ENCODE measurements around the gene APCDD1L. TPM values are rescaled to one million over a fixed set of nuclear protein-coding genes. Genes with fewer than 3 reads are reported as not detected.
"Not testable (repeated sequence)": the region's sequence is repeated elsewhere in the genome, so short reads cannot be mapped to it uniquely, and the experiment has no call there.

APCDD1L gene
- total RNA-seq, 2 experiments from 2014 or later = not detected

GRCh38 chr20:58514321-58515232, 622 bp downstream of the APCDD1L start:
- DNase-seq = no peak
- ChIA-PET POLR2A (no interaction called here), CTCF (no interaction called here)
- Mint-ChIP-seq H3K4me1 (no peaks in the 10 kb centered on the region), H3K4me3 (no peak overlapping the region), H3K27me3 (peaks cover 29% of the 10 kb centered on the region), H3K9me3 (no peaks in the 10 kb centered on the region), H3K27ac (no peak overlapping the region), H3K36me3 (ENCODE audit: low read depth) (no peaks in the 10 kb centered on the region)

DNA sequence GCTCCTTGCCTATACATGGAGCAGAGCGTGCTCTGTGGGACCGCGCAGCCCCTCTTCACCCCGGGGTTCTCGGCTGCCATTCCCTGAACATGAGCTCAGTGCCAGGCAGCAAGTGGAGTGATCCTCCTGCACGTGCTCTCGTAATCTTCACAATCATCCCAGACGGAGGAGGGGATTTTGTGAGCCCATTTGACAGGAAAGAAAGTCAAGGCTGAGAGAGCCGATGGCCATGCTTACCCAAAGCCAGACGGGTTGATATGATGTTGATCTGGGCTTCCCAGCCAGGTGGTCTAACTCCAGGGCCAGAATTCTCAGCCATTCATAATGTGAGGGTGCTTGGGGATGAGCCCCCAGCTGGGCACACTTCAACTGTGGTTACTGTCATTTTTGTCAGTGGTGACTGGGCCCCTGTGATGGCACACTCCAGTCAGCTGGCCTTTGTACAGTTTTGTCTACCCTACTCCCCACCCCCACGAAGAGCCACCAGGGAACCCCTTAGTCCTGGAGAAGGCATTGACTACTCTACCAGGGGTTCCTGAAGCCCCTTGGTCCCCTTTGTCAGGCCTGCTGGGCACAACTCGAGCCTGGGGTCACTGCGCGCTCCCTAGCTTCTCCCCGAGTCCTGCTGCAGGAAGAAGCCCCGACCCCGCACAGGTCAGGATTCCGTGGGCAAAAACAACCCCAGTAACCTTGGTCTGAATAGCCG, 1.5 kb downstream of the APCDD1L start:
- H3K4me3 Mint-ChIP-seq = no peak overlapping the region
- ChIA-PET POLR2A (no interaction called here), CTCF (no interaction called here)

DNA sequence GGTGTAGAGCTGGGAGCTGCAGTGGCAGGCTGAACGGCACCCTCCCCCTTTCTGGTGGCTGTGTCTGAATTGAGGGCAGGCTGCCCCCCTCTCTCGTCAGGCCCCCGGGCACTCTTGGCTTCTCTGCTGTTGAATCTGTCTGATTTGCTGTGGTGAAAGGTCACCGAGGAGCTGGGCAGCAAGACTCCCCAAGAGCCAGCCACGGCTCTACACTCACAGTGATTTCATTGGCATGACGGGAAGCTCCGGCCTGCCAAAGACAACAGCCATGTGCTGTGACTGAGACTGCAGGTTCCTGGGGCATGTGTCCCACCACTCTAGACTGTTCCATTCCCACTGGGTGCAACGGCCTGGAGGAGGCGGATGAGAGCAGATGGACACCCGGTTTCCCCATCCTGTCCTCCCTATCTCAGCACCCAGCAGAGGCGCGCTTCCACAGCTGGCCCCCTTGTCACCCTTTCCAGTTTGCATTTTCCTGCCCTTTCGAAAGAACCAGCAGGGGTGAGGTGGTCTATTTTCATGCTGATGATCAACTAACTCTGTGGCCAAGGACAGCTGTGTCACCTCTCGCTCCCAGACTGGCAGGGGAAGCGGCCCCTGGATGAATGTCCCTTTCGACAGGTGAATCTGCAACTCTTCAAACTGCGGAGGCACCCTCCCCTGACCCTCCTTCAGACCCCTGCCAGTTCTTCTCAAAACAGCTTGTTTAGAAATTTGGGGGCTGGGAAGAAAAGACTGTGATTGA, 2.2 kb downstream of the APCDD1L start:
- Mint-ChIP-seq H3K27ac (no peak overlapping the region), H3K27me3 (peaks cover 29% of the 10 kb centered on the region), H3K9me3 (no peaks in the 10 kb centered on the region), H3K4me1 (no peaks in the 10 kb centered on the region), H3K4me3 (no peak overlapping the region), H3K36me3 (ENCODE audit: low read depth) (no peaks in the 10 kb centered on the region)
- DNase-seq = no peak
- POLR2A ChIA-PET = no interaction called here
- CTCF ChIA-PET = no interaction called here

More for the DNA sequence above, 1.5 kb downstream of the APCDD1L start:
- no peaks in the 10 kb centered on the region for H3K9me3 Mint-ChIP-seq
- peaks cover 29% of the 10 kb centered on the region for H3K27me3 Mint-ChIP-seq
- no peaks in the 10 kb centered on the region for H3K36me3 Mint-ChIP-seq (ENCODE audit: low read depth)
- H3K27ac Mint-ChIP-seq = no peak overlapping the region
- no peak for DNase-seq
- no peaks in the 10 kb centered on the region for H3K4me1 Mint-ChIP-seq

DNA sequence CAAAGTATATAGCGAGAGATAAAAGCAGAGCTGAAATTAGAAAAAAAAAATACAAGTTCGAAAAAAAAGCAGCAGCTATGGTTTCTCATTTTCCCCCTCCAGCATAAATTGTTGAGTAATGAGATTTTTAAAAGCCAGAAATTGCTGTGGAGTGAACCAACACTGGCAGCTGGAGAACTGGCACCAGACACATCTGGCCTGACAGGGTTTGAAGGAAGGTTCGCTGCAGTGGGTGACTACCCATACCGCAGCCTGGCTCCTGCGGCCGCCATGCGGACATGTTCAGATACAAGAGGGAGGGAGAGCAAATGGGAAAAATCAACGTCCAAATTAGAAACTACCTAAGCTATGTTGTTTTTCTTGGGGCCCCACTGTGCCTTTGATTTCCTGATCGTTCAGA, 3.3 kb downstream of the APCDD1L start:
- ChIA-PET POLR2A (no interaction called here), CTCF (no interaction called here)
- H3K4me1 Mint-ChIP-seq = no peaks in the 10 kb centered on the region
- no peak overlapping the region for H3K27ac Mint-ChIP-seq
- H3K9me3 Mint-ChIP-seq = peaks cover 3% of the 10 kb centered on the region
- no peak for DNase-seq
- H3K36me3 Mint-ChIP-seq (ENCODE audit: low read depth) = no peaks in the 10 kb centered on the region
- H3K27me3 Mint-ChIP-seq = peaks cover 22% of the 10 kb centered on the region
- H3K4me3 Mint-ChIP-seq = no peak overlapping the region

DNA sequence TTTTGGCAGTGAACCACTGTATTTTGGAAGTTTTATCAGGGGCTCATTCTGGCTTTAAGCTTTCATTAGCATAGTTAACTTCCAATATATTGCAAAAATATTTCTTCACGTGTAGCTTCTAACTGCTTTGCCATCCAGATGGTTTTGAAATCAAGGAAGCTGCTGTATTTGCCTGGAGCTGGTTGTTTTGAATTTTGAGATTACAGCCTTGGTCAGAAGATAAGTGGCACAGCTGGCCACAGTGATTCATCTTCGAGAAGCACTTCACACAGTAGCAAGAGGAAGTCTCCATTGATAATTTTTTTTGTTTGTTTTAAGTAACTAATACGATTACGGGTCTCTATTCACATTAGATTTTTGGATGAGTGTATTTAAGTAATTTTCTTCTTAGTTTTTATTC, 3.8 kb downstream of the APCDD1L start:
- Mint-ChIP-seq H3K36me3 (ENCODE audit: low read depth) (no peaks in the 10 kb centered on the region), H3K27ac (no peak overlapping the region), H3K27me3 (peaks cover 20% of the 10 kb centered on the region), H3K4me3 (no peak overlapping the region), H3K4me1 (no peaks in the 10 kb centered on the region), H3K9me3 (peaks cover 4% of the 10 kb centered on the region)
- no peak for DNase-seq
- ChIA-PET POLR2A (no interaction called here), CTCF (no interaction called here)

GRCh38 chr20:58510921-58511320, 4.3 kb downstream of the APCDD1L start:
- Mint-ChIP-seq H3K27me3 (peaks cover 18% of the 10 kb centered on the region), H3K27ac (no peak overlapping the region), H3K4me1 (no peaks in the 10 kb centered on the region), H3K36me3 (ENCODE audit: low read depth) (no peaks in the 10 kb centered on the region), H3K9me3 (peaks cover 8% of the 10 kb centered on the region), H3K4me3 (no peak overlapping the region)
- ChIA-PET POLR2A (no interaction called here), CTCF (no interaction called here)
- DNase-seq = no peak

- Mint-ChIP-seq H3K9me3 (peaks cover 14% of the 10 kb centered on the region), H3K4me3 (no peak overlapping the region), H3K4me1 (no peaks in the 10 kb centered on the region), H3K27me3 (peaks cover 8% of the 10 kb centered on the region), H3K36me3 (ENCODE audit: low read depth) (no peaks in the 10 kb centered on the region), H3K27ac (no peak overlapping the region)
- DNase-seq = no peak
- CTCF ChIA-PET = no interaction called here
- POLR2A ChIA-PET = no interaction called here
Measured at GRCh38 chr20:58508762-58509395, 6.3 kb downstream of the APCDD1L start.

GRCh38 chr20:58506999-58507398, 8.2 kb downstream of the APCDD1L start:
- H3K27ac Mint-ChIP-seq, CTCF ChIA-PET: not testable (repeated sequence)

GRCh38 chr20:58504566-58504965, 10.6 kb downstream of the APCDD1L start:
- DNase-seq = no peak
- Mint-ChIP-seq H3K27me3 (no peaks in the 10 kb centered on the region), H3K4me1 (no peaks in the 10 kb centered on the region), H3K9me3 (peaks cover 17% of the 10 kb centered on the region), H3K36me3 (ENCODE audit: low read depth) (no peaks in the 10 kb centered on the region), H3K27ac (no peak overlapping the region), H3K4me3 (no peak overlapping the region)
- ChIA-PET POLR2A (no interaction called here), CTCF (no interaction called here)

More at GRCh38 chr20:58506999-58507398, 8.2 kb downstream of the APCDD1L start:
- H3K4me1 Mint-ChIP-seq; H3K36me3 Mint-ChIP-seq (ENCODE audit: low read depth); H3K27me3 Mint-ChIP-seq; POLR2A ChIA-PET; DNase-seq; H3K4me3 Mint-ChIP-seq: not testable (repeated sequence)
- H3K9me3 Mint-ChIP-seq = peaks cover 17% of the 10 kb centered on the region

DNA sequence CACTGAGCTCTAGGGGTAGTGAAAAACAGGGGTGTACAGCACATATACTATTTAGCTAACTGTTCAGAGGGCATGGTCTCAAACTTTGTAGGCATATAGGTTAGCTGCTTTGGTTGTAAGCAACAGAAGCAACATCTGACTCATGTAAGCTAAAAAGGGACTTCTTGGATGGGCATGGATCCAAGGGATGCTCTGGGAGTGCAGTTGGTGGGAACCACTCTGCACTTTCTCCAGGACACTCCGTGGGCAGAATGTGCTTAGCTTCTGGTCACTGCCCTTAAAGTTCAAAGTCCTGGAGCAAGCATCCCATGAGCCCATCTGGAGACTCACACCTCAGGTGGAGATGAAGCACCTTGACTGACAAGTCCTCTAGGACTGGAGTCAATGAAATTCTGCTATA, 11.5 kb downstream of the APCDD1L start:
- H3K27ac Mint-ChIP-seq = no peak overlapping the region
- no peaks in the 10 kb centered on the region for H3K36me3 Mint-ChIP-seq (ENCODE audit: low read depth)
- CTCF ChIA-PET = no interaction called here

DNA sequence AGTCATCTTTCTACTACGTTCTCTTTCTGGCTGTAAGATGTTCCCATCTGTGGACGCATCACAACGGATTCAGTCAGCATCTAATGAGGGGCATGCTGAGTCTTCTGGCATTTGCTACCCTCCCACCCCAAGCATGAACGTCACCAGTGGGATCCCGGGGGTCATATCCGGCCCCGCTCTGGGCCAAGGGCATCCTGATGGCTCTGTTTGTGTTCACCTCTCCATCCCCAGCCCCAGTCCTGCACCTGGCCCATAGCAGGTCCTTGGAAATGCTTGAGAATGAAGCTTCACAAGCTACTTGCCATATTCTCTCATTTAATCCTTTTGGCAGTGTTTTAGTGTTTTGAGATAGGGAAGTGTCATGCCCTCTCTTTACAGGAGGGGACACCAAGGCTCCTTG, 14.9 kb downstream of the APCDD1L start:
- DNase-seq = no peak
- Mint-ChIP-seq H3K9me3 (peaks cover 5% of the 10 kb centered on the region), H3K4me1 (no peaks in the 10 kb centered on the region), H3K27ac (no peak overlapping the region), H3K36me3 (ENCODE audit: low read depth) (no peaks in the 10 kb centered on the region), H3K27me3 (no peaks in the 10 kb centered on the region), H3K4me3 (no peak overlapping the region)
- POLR2A ChIA-PET = no interaction called here
- CTCF ChIA-PET = no interaction called here

More for the DNA sequence above, 11.5 kb downstream of the APCDD1L start:
- no peak overlapping the region for H3K4me3 Mint-ChIP-seq
- POLR2A ChIA-PET = no interaction called here
- no peak for DNase-seq
- H3K27me3 Mint-ChIP-seq = no peaks in the 10 kb centered on the region
- peaks cover 17% of the 10 kb centered on the region for H3K9me3 Mint-ChIP-seq
- no peaks in the 10 kb centered on the region for H3K4me1 Mint-ChIP-seq

DNA sequence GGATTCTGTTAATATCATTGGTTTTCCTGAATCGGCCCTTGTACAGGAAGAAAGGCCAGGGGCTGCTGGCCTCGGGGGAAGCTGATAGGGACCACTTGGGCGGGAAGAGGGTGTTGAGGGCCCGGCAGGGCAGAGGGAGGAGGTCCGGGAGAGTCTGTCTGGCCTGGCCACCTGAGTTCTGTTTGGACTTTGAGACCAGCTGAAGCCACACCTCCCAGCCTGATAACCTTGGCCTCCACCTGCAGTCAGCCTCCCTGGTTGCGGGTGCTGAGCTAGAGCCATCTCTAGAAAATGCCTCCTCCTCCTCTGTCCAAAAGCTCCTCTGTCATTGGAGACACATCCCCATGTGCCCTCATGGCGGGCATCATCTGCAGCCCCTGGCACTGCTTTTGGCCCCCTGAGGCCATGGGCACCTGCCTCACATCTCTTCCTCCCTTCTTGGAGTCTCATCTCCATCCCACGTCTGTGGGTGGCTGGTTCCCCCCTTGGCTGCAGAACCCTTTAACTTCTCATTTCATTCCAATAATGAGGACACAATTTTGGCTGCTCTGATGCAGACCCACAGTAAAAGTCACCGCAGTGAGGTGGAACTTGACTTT, 16.6 kb downstream of the APCDD1L start:
- no peak for DNase-seq
- no peak overlapping the region for H3K27ac Mint-ChIP-seq
- H3K27me3 Mint-ChIP-seq = no peaks in the 10 kb centered on the region
- POLR2A ChIA-PET = no interaction called here
- CTCF ChIA-PET = no interaction called here
- no peaks in the 10 kb centered on the region for H3K36me3 Mint-ChIP-seq (ENCODE audit: low read depth)
- H3K9me3 Mint-ChIP-seq = no peaks in the 10 kb centered on the region
- H3K4me3 Mint-ChIP-seq = no peak overlapping the region
- H3K4me1 Mint-ChIP-seq = no peaks in the 10 kb centered on the region
